Fibroblast of skin of left biceps (primary cell): ENCODE results near the gene NOSTRIN.
"Not testable (repeated sequence)": the region's sequence is repeated elsewhere in the genome, so short reads cannot be mapped to it uniquely, and the experiment has no call there.

Experiments
- DNase-seq, 2 experiments: peaks; one replicate each; pipeline ENCODE4 v3.0.0-alpha.2; 2013; ENCODE audit warnings: low read depth in 2 of 2

NOSTRIN gene

GRCh38 chr2:168801961-168802858, at the start of gene NOSTRIN:
NOSTRIN (plus strand) TSS chr2:168802637; CDS start chr2:168802647, 10 bp downstream.
- no peak for DNase-seq

- DNase-seq: no peak
Measured at GRCh38 chr2:168753765-168754329, 48.6 kb upstream of the NOSTRIN start.

- no peak for DNase-seq
Measured at GRCh38 chr2:168757223-168757622, 45.2 kb upstream of the NOSTRIN start.

- DNase-seq: peak in 1 of 2 experiments; percentile 15
Measured at GRCh38 chr2:168758970-168759820, 43.2 kb upstream of the NOSTRIN start.

GRCh38 chr2:168765401-168765800, 37.0 kb upstream of the NOSTRIN start:
- no peak for DNase-seq

GRCh38 chr2:168766600-168766999, 35.8 kb upstream of the NOSTRIN start:
- no peak for DNase-seq

GRCh38 chr2:168767258-168767657, 35.2 kb upstream of the NOSTRIN start:
- DNase-seq: no peak

GRCh38 chr2:168768357-168768756, 34.1 kb upstream of the NOSTRIN start:
- not testable (repeated sequence) for DNase-seq

- DNase-seq: no peak
Measured at GRCh38 chr2:168770796-168771195, 31.6 kb upstream of the NOSTRIN start.

- DNase-seq: no peak
Measured at GRCh38 chr2:168772704-168773103, 29.7 kb upstream of the NOSTRIN start.

GRCh38 chr2:168773128-168773527, 29.3 kb upstream of the NOSTRIN start:
- no peak for DNase-seq

GRCh38 chr2:168773719-168774521, 28.5 kb upstream of the NOSTRIN start:
- peak; percentile 8 to 18 for DNase-seq

- no peak for DNase-seq
Measured at GRCh38 chr2:168775837-168776236, 26.6 kb upstream of the NOSTRIN start.

- no peak for DNase-seq
Measured at GRCh38 chr2:168780669-168781071, 21.8 kb upstream of the NOSTRIN start.

- no peak for DNase-seq
Measured at GRCh38 chr2:168781191-168781817, 21.1 kb upstream of the NOSTRIN start.

- no peak for DNase-seq
Measured at GRCh38 chr2:168782271-168782670, 20.2 kb upstream of the NOSTRIN start.

- DNase-seq: no peak
Measured at GRCh38 chr2:168784993-168785392, 17.4 kb upstream of the NOSTRIN start.

GRCh38 chr2:168787098-168787781, 15.2 kb upstream of the NOSTRIN start:
- DNase-seq: no peak

GRCh38 chr2:168787782-168788376, 14.6 kb upstream of the NOSTRIN start:
- DNase-seq: no peak

GRCh38 chr2:168789776-168790175, 12.7 kb upstream of the NOSTRIN start:
- no peak for DNase-seq
